D341Med (cell line): ENCODE data around the gene NEURL3.
"Not testable (repeated sequence)": the region's sequence is repeated elsewhere in the genome, so short reads cannot be mapped to it uniquely, and the experiment has no call there.

ENCODE experiments used
- DNase-seq: peaks from one replicate; pipeline ENCODE4 v3.0.0; 2012; ENCODE audit warnings: low spot score

Gene NEURL3

GRCh38 chr2:96484091-96484490 is 21.1 kb downstream of the NEURL3 start:
- no peak for DNase-seq

- DNase-seq: no peak
Measured at GRCh38 chr2:96477458-96477857, 27.7 kb downstream of the NEURL3 start.

GRCh38 chr2:96471772-96472171 is 33.4 kb downstream of the NEURL3 start:
- DNase-seq: no peak

GRCh38 chr2:96470636-96471035 is 34.5 kb downstream of the NEURL3 start:
- DNase-seq: no peak

GRCh38 chr2:96470109-96470508 is 35.0 kb downstream of the NEURL3 start:
- no peak for DNase-seq

- DNase-seq: no peak
Measured at GRCh38 chr2:96468904-96469303, 36.3 kb downstream of the NEURL3 start.

- DNase-seq: no peak
Measured at GRCh38 chr2:96464651-96465050, 40.5 kb downstream of the NEURL3 start.

GRCh38 chr2:96464061-96464460 is 41.1 kb downstream of the NEURL3 start:
- DNase-seq: no peak

- DNase-seq: no peak
Measured at GRCh38 chr2:96463119-96463518, 42.0 kb downstream of the NEURL3 start.

- DNase-seq: not testable (repeated sequence)
Measured at GRCh38 chr2:96461616-96462015, 43.5 kb downstream of the NEURL3 start.

- DNase-seq: no peak
Measured at GRCh38 chr2:96452053-96452452, 53.1 kb downstream of the NEURL3 start.

- DNase-seq: no peak
Measured at GRCh38 chr2:96449637-96450036, 55.5 kb downstream of the NEURL3 start.

GRCh38 chr2:96449174-96449573 is 56.0 kb downstream of the NEURL3 start:
- DNase-seq: no peak

GRCh38 chr2:96447726-96448125 is 57.4 kb downstream of the NEURL3 start:
- no peak for DNase-seq
